ENCODE results near the gene SYNE3. TPM values are rescaled to one million over a fixed set of nuclear protein-coding genes. Genes with fewer than 3 reads are reported as not detected.

Gene SYNE3, protein sequence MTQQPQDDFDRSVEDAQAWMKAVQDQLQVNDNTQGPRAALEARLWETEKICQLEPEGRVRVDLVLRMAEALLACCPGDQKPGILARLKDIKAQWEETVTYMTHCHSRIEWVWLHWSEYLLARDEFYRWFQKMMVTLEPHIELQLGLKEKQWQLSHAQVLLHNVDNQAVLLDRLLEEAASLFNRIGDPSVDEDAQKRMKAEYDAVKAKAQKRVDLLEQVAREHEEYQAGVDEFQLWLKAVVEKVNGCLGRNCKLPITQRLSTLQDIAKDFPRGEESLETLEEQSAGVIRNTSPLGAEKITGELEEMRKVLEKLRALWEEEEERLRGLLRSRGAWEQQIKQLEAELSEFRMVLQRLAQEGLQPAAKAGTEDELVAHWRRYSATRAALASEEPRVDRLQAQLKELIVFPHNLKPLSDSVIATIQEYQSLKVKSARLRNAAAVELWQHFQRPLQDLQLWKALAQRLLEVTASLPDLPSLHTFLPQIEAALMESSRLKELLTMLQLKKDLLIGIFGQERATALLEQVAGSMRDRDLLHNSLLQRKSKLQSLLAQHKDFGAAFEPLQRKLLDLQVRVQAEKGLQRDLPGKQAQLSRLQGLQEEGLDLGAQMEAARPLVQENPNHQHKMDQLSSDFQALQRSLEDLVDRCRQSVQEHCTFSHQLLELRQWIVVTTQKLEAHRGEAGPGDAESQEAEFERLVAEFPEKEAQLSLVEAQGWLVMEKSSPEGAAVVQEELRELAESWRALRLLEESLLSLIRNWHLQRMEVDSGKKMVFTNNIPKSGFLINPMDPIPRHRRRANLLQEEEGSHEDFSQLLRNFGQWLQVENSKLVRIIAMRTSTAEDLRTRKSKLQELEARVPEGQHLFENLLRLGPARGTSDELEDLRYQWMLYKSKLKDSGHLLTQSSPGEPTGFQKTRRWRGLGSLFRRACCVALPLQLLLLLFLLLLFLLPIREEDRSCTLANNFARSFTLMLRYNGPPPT
- total RNA-seq, result 1 to 10 TPM; 4.7 to 7.1 (median 5.1) TPM

- peak in 1 of 2 donors; percentile 43 for DNase-seq
- Histone ChIP-seq H3K27ac (peak within 1 kb of the TSS; percentile 69 to 73 (median 72)), H3K36me3 (no peaks in the 10 kb centered on the region), H3K4me3 (peak within 1 kb of the TSS; percentile 64 to 78 (median 70)), H3K27me3 (no peaks in the 10 kb centered on the region), H3K9me3 (no peaks in the 10 kb centered on the region), H3K4me1 (peaks cover 41 to 47% of the 10 kb centered on the region in 2 donors)
- in situ Hi-C loops (cut with MboI; ENCODE audit: low sequenced_read_pairs in 4 of 4) (no loop called here), intact Hi-C loops (cut with DNase I; ENCODE audit: low total_unique reads) (loop anchor here (5.0 kb wide), 1 partner anchor 34 kb away; no protein-coding TSS in a partner anchor)
- peak; percentile 45 to 53 for ATAC-seq
- TF ChIP-seq CTCF (IDR thresholded peaks at IDR 0.05 in 4 of 5, conservative IDR thresholded peaks at IDR 0.05 in 1 of 5) (no peak), POLR2A (IDR thresholded peaks at IDR 0.05) (no peak)
Observed at GRCh38 chr14:95516554-95517181, at the start of gene SYNE3. Gene SYNE3 (minus strand): TSS chr14:95516650. CDS start chr14:95475821, 40,829 bp downstream.

GRCh38 chr14:95564060-95564459 lies 47.6 kb upstream of the SYNE3 start:
- DNase-seq (peak; percentile 4 to 35), ATAC-seq (peak in 1 of 2 donors; percentile 28)
- intact Hi-C loops (cut with DNase I; ENCODE audit: low total_unique reads), result loop anchor here (5.0 kb wide), 2 partner anchors 208 to 428 kb away; no protein-coding TSS in a partner anchor
- Histone ChIP-seq H3K27me3 (no peaks in the 10 kb centered on the region), H3K4me1 (peaks cover 0 to 2% of the 10 kb centered on the region in 2 donors), H3K4me3 (no peak overlapping the region), H3K9me3 (no peaks in the 10 kb centered on the region), H3K27ac (no peak overlapping the region), H3K36me3 (no peaks in the 10 kb centered on the region)
- TF ChIP-seq POLR2A (IDR thresholded peaks at IDR 0.05) (no peak), CTCF (IDR thresholded peaks at IDR 0.05 in 4 of 5, conservative IDR thresholded peaks at IDR 0.05 in 1 of 5) (no peak)
- in situ Hi-C loops (cut with MboI; ENCODE audit: low sequenced_read_pairs in 4 of 4), result loop anchor here (5.0 to 25.0 kb wide), 8 partner anchors 121 to 848 kb away; partner anchors contain the start of genes BDKRB1 (in 1 of the 4) and TCL1B (in 1 of the 4)

- DNase-seq (no peak), ATAC-seq (no peak)
- Histone ChIP-seq H3K9me3 (no peaks in the 10 kb centered on the region), H3K27ac (no peak overlapping the region), H3K36me3 (no peaks in the 10 kb centered on the region), H3K27me3 (no peaks in the 10 kb centered on the region), H3K4me3 (no peak overlapping the region), H3K4me1 (peaks cover 0 to 2% of the 10 kb centered on the region in 2 donors)
- TF ChIP-seq CTCF (IDR thresholded peaks at IDR 0.05 in 4 of 5, conservative IDR thresholded peaks at IDR 0.05 in 1 of 5), result no peak
- TF ChIP-seq POLR2A (IDR thresholded peaks at IDR 0.05), result no peak
- in situ Hi-C loops (cut with MboI; ENCODE audit: low sequenced_read_pairs in 4 of 4), result loop anchor here (5.0 to 25.0 kb wide), 8 partner anchors 122 to 849 kb away; partner anchors contain the start of genes BDKRB1 (in 1 of the 4) and TCL1B (in 1 of the 4)
- intact Hi-C loops (cut with DNase I; ENCODE audit: low total_unique reads), result loop anchor here (5.0 kb wide), 2 partner anchors 209 to 429 kb away; no protein-coding TSS in a partner anchor
Observed at GRCh38 chr14:95562892-95563685, 46.6 kb upstream of the SYNE3 start.

Measured in gastrocnemius medialis (tissue), 4 donors.